NCI-H345 treated with DMSO at 0.1 percent for 48 hours (cell line): ENCODE measurements around the gene IFNAR1.

Source experiments
- DNase-seq: peaks from one replicate; lab custom pipeline; 2025; ENCODE audit not compliant: unreplicated experiment; lab: John Stamatoyannopoulos, UW

IFNAR1 gene

DNA sequence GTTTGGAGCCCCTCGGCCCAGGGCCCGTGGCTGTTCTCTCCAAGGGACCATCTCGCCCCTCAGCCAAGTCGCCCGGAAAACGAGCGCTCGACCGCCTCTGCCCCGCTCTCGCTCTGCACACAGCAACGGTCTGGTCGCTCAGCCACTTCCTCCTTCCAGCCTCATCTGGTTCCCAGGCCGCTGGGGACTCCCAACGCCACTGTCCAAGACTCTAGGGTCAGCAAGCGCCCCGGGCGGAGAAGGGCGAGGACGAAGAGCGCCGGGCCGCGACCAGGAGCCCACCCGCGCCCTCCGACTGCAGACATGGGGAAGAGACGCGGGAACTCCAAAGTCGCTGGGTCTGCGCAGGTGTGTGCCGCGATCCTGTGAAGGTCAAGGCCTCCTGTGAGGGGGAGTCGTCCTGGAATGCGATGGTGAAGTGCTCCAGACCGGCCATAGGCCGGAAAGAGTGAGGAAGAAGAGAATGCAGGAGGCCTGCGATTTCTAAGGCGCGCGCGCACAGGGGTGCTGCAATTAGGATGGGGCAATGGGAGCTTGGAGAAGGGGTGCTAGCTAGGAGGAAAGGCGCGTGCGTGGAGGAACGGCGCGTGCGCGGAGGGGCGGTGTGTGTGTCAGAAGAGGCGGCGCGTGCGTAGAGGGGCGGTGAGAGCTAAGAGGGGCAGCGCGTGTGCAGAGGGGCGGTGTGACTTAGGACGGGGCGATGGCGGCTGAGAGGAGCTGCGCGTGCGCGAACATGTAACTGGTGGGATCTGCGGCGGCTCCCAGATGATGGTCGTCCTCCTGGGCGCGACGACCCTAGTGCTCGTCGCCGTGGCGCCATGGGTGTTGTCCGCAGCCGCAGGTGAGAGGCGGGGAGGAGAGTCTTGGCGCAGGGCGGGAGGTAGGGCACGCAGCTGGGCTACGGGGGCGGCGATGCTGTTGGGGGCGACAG, at the start of gene IFNAR1:
TSS of gene IFNAR1 (plus strand) at position 680 of the 931 bp plus-strand sequence. CDS start at position 766, 86 bp downstream.
- peak; percentile 99 for DNase-seq

DNA sequence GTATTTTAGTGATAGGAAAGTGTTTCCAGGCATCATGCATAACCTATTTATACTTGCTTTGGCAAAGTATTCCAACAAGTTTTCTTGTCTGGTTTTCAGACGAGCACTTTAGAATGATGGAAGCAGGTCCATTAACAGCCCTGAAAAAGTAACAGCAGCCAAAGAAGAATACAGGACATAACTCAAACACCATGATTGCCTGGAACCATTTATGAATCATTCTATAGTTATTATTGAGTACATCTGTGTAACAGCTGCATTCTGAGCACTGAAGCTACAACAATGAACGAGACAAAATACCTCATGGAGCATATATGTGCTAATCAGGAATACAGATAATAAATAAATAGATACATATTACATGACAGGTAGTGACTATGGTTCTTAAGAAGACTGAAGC, 46.0 kb upstream of the IFNAR1 start:
- no peak for DNase-seq

- DNase-seq = no peak
Measured at GRCh38 chr21:33279330-33279820, 45.4 kb upstream of the IFNAR1 start.

GRCh38 chr21:33281096-33281652, 43.6 kb upstream of the IFNAR1 start:
- no peak for DNase-seq

DNA sequence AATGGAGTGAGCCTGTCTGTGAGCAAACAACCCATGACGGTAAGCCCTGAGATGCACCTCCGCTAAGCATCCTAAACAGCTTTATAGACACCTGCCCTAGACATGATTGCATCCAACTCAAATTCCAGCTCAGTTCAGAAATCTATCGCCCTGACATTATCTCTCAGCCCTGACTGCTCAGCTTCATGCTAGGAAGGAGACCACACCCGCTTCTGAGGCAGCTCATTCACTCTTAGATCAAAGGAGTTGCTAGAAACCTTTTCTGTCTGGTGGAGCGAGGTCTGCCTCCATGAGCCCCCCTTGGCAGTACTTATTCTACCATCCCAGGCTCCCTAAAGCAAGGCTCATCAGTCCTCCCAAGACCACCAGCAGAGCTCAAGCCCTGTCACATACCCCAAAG, 41.6 kb upstream of the IFNAR1 start:
- DNase-seq = no peak

DNA sequence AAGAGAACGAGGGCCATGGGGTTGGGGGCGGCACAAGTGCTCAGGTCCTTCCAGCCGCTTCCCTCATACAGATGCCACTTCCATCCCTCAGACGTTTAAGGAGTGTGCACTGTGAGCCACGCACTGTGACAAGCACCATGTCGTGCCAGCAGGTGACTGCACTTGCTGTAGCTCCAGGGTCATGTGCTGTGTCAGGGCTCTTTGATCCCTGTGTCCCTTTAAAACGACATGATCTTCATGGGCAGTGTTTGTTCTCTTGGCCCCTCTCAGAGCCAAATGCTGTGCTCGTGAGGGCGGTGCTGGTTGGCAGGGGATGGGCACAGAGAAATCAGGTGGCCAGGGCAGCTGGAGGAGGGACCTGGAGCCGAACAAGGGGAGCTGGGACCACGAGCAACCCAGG, 38.7 kb upstream of the IFNAR1 start:
- DNase-seq = no peak

- DNase-seq = no peak
Measured at GRCh38 chr21:33286600-33287456, 37.9 kb upstream of the IFNAR1 start.

DNA sequence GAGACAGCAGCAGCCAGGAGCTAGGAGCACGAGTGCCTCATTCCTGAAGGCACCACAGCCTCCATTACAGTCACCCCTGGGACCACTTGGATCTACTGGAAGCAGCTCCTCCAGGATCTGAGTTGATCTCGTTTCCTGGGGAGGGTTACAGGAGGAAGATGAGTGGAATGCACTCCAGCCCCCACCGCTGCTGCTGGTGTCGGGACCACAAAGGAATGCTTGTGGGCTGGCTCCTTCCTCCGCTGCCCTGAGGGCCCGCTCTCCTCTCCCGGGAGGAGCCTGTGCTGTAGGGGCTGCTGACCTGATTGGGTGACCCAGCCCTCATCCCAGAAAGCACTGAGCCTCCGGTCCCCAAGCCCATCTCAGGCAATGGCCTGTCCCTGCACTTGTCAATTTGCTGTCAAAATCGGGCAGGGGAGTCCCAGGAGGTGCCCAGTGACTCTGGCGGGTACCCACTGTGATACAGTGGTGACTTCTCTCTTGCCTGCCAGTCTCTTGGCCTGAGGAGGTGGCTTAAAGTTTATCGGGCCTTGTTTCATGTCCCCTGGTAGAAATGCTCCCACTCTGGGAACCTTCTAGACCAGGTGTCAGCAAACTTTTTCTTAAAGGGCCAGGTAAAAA, 35.5 kb upstream of the IFNAR1 start:
- no peak for DNase-seq

GRCh38 chr21:33290441-33290840, 34.3 kb upstream of the IFNAR1 start:
- DNase-seq = peak; percentile 79

DNA sequence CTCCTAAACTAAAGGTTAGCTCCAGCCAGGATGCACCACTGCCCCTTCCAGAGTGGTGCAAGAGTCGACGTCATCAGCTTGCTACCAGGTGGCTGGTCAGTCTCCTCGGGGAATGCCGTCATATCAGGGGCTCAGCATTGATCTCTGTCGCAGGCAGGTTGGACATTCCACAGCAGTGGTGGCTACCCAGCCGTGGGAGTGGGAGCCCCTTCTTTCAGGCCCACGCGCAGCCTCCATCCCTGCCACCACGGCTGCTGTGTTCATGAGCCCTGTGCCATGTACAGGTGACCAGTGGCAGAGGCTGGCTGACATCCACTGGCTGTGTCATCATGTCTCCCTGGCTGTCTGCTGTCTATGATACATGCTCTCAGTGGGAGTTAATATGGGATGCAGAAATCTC, 33.1 kb upstream of the IFNAR1 start:
- DNase-seq = no peak

GRCh38 chr21:33292724-33293123, 32.0 kb upstream of the IFNAR1 start:
- DNase-seq = no peak

- DNase-seq = no peak
Measured at GRCh38 chr21:33293136-33293535, 31.6 kb upstream of the IFNAR1 start.

DNA sequence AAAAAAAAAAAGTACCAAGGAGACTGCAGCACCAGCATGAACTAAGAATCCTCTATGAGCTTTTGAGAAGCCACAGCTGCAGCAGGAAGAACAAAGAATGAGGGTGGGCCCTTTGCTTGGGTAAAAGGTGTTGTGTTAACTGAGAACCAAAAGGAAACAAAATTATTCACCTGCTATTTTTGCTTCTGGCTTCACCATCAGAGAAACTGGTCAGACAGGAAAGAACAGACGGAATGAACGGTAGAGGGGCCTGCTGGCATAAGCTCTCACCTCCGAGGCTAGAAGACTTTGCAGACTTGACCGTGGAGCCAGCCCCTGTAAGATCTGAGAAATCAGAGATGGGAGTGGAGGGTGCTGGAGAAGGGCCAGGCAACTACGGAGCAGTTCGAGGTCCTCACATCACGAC, 31.0 kb upstream of the IFNAR1 start:
- no peak for DNase-seq

GRCh38 chr21:33296156-33296555, 28.6 kb upstream of the IFNAR1 start:
- DNase-seq = no peak

- DNase-seq = no peak
Measured at GRCh38 chr21:33299181-33299752, 25.5 kb upstream of the IFNAR1 start.

GRCh38 chr21:33300701-33301631, 23.8 kb upstream of the IFNAR1 start:
- DNase-seq = no peak

GRCh38 chr21:33301632-33302002, 23.2 kb upstream of the IFNAR1 start:
- DNase-seq = no peak

GRCh38 chr21:33302055-33302454, 22.7 kb upstream of the IFNAR1 start:
- DNase-seq = no peak

DNA sequence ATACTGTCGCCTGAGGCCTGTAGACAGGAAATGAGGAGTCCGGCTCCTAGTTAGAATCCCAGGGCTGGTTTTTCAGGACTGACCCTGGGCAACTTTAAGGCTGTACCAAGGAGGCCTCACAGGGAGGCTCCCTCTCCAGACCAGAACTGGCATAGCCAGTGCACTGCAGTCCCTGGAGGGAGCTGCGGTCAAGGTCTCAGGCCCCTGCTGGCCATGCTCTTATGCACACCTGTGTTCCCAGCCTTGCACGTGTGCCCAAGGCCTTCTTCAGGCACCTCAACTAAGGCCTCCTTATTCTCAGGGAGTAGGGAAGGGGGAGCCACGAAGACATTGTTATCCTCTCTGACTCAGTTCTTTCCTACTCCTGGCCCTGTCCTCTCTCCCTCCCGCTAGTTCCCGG, 22.0 kb upstream of the IFNAR1 start:
- DNase-seq = no peak

DNA sequence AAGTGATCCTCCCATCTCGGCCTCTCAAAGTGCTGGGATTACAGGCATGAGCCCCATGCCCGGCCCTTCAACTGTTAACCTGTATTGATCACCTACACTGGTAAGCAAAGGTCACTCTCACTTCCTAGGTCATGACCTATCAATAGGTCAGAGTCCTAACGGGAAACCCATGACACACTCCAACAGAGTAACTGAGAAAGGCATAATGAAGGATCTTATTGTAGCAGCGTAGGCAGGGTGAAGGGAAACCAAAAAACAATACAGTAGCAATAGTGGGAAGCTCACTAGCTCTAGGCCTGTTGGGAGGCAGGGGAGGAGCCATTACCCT, 19.5 kb upstream of the IFNAR1 start:
- DNase-seq = no peak
